Activated CD8-positive, alpha-beta memory T cell treated with anti-CD3 and anti-CD28 coated beads, Interleukin-2, amount 50 U/mL, for 24 hours (primary cell): Measurements from ENCODE around the gene FAM120C.

Experiments used
- DNase-seq: peaks from one replicate; pipeline ENCODE4 v3.0.0-alpha.2; 2020; ENCODE audit errors: extremely low read depth

FAM120C gene

GRCh38 chrX:54043056-54043455 lies 140.0 kb downstream of the FAM120C start:
- no peak for DNase-seq

DNA sequence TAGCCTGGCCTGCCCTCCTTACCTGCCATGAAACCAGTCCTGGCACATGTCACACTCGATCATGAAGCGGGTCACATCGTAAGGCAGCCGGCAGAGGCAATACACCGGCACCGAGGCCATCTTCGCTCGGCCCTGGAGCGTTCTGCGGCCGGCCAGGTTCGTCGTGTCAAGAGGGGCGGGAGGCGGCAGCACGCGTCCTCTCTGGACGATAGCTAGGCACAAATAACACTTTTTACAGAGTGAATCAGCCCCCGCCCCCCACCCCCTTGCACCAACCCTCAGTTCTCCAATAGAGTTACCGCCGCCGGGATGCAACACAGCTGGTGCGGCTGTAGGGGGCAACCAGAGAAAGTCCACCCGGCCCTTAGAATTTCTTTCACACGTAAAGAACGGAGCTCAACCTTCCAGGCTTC lies 140.4 kb downstream of the FAM120C start:
- no peak for DNase-seq

DNA sequence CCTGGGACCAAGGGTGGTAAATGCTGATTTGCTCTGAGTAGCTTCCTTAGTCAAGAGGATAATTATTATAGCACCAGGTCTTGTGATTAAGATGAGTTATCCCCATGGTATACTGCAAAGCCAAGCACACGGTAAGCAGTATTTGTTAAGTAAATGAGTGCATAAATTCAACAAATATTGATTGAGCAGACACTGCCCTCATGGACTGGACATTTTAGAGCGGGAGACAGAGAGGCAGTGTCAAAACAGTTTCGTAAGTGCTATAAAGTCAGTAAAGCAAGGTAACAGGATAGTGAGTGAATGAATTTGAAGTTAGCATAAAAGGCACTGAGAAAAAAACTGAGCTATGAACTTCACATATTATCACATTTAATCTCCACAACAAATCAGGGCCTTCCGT lies 152.7 kb downstream of the FAM120C start:
- DNase-seq, result no peak

DNA sequence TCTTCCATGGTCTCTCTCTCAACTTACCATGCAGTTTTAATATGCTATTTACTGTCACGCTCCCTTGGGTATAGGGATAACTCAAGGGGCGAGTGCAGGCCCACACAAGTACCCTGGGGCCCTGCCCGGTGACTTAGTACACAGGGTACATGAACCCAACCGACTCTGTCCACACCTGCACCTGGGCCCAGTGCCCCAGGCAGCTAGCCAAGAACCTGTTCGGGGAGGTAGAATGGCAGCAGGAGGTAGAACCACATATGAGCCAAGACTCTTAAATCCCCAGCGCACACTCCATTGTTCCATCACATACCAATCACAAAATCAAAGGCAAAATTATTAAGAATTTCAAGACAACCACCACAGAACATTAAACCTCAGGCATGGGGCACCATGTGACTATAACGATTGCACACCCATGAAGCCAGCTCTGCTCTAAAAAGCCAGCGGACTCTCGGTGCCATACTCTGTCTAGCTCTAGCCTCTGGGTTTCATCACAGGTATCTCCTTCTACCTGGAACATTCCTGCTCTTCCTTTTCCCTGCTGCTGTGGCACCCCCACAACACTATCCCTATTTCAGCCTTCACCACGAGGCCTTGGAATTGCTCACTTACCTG lies 153.4 kb downstream of the FAM120C start:
- DNase-seq, result no peak

- no peak for DNase-seq
Observed at GRCh38 chrX:54024350-54024749, 158.7 kb downstream of the FAM120C start.
